IMR-90 (cell line): ENCODE results near the gene SNX33.

Experiments used
- BHLHE40 ChIP-seq: fragments of 150-350 bp; IDR thresholded peaks from 2 replicates; pipeline ENCODE4 v1.6.1; 2016; ENCODE audit warnings: mild to moderate bottlenecking, low read depth, low read length
- CTCF ChIP-seq: conservative IDR thresholded peaks from 2 replicates; pipeline ENCODE4 v1.5.1; 2012; ENCODE audit warnings: mild to moderate bottlenecking, low read depth, low read length, improper control_type of control experiment
- ELK1 ChIP-seq: fragments of 150-350 bp; IDR thresholded peaks from 2 replicates; pipeline ENCODE4 v1.6.1; 2016; ENCODE audit warnings: low read depth, mild to moderate bottlenecking, low read length, moderate library complexity, borderline replicate concordance

- no peak for TF ChIP-seq BHLHE40
- TF ChIP-seq CTCF: no peak
- TF ChIP-seq ELK1: no peak
These were observed 30.0 kb downstream of the SNX33 start for GRCh38 chr15:75677465-75678323.
